HG02852 (cell line): ENCODE measurements around the gene FKRP.
"Not testable (repeated sequence)": the region's sequence is repeated elsewhere in the genome, so short reads cannot be mapped to it uniquely, and the experiment has no call there.

ENCODE experiments used
- ATAC-seq: cut with Tn5 transposase; IDR thresholded peaks from one replicate; pipeline ENCODE4 v1.9.1; 2021; ENCODE audit warnings: mild to moderate bottlenecking, moderate library complexity; ENCODE audit not compliant: unreplicated experiment

The FKRP gene, protein sequence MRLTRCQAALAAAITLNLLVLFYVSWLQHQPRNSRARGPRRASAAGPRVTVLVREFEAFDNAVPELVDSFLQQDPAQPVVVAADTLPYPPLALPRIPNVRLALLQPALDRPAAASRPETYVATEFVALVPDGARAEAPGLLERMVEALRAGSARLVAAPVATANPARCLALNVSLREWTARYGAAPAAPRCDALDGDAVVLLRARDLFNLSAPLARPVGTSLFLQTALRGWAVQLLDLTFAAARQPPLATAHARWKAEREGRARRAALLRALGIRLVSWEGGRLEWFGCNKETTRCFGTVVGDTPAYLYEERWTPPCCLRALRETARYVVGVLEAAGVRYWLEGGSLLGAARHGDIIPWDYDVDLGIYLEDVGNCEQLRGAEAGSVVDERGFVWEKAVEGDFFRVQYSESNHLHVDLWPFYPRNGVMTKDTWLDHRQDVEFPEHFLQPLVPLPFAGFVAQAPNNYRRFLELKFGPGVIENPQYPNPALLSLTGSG

DNA sequence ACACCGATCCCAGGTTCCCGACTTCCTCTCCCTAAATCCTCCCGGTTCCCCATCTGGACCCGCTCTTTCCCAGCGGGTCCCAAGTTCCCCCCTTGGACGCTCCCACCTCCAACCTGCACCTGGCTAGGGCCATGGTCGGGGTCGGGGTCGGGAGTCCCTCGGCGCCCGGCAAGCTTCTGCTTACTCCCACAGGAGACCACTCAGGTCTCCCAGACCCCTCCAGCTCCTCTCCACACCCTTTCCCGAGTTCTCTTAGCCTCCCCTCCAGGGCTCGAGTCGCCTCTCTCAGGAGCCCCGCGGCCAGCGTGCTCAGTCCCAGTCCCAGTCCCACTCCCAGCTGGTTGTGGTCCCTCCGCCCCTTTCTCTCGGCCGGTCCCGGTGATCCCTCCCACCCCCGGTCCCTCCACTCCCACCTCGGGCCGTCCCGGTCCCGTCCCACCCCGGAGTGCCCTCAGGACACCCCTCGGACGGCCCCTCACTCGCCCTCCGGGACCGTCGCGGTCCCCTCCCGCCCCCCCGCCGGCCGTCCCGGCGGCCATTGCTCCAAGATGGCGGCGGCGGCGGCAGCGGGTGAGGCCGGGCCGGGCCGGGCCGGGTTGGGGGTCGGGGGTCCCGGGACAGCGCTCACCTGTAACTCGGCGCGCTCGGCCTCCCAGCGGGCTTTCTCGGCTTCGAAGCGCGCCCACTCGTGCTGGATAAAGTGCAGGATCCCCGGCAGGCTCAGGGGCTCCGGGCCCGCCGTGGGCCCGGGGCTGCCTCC, at the start of gene FKRP:
FKRP (plus strand) TSS at position 537 of the 760 bp plus-strand sequence. CDS start 9,394 bp downstream, outside the sequence.
- ATAC-seq = peak; percentile 48

DNA sequence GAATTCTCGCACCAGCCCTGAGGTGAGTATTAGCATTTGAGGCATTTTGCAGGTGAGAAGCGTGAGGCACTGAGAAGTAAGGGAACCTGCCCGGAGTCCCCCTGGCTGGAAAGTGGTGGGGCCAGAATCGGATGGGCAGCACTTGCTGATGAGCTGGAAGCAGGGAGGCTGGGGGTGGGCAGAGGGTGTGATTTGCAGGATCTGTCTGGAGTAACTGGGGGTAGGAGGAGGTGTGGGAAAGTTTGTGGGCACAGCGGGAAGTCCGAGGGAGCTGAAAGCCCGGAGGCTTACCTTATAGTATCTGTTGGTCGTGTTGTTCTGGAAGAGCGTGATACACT, 49.0 kb upstream of the FKRP start:
- no peak for ATAC-seq

DNA sequence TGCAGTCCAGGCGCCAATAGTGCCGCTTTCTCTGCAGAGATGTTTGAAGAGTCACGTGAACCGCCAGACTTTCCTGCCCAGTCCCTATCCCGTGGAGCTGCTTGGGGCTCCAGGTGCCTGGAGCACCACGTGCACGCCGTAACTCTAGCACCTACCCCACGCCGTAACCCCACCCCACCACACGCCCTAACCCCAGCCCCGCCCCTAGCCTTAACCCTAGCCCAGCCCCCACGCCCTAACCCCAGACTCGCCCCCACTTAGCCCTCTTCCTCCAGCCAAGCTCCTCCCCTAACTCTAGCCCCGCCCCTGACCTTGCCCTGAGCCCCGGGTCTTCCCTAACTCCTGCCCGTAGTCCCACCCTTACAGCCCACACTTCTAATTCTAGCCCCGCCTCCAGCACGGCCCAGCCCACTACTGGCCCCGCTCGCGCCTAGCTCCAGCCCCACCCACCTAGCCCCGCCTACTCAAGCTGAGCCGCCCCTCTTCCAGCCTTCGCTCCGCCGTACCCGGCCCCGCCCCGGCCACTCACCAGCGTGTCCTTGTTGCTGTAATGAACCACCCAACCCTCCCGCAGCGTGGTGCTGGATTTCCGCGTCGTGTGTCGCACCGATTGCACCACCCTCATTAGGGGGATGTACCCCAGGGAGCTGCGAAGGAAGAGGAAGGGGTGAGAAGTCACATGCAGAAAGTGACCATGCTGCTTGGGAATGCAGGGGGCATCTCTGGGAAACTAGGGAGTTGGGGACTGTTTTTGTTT, 48.5 kb upstream of the FKRP start:
- no peak for ATAC-seq

DNA sequence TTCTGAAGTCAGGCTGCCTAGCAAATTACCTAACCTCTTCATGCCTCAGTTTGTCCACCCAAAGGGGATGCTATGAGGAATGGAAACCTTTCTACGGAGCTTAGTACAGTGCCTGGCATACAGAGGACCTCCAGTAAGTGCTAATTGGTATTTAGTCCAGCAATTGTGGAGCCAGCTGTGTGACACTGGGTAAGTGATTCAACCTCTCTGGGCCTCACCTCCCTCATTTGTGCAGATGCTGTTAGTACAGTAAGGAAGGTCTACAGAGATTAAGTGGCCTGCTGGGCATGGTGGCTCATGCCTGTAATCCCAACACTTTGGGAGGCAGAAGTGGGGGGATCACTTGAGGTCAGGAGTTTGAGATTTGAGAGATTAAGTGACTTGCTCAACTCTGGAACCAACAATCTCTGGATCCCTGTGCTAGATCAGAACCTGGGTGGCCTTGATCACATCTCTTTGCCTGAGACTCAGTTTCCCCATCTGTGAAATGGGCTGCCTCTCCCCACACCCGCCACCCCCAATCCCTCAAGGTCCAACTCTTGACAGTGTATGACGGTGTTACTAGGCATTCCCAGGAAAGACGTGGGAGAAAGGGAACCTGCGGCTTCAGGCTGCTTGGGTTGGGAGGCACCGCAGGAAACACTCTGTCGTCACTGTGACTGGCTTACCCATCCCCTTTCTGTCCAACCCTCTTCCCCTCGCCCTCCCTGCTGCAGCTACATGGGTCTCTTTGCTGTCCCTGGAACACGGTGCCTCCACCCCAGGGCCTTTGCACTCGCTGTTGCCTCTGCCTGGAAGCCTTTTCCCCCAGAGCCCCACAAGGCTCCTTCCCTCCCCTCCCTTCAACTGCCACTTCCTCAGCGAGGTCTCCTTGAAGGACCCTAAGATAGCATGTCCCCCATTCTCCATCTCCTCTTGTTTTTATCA, 47.2 kb upstream of the FKRP start:
- no peak for ATAC-seq

DNA sequence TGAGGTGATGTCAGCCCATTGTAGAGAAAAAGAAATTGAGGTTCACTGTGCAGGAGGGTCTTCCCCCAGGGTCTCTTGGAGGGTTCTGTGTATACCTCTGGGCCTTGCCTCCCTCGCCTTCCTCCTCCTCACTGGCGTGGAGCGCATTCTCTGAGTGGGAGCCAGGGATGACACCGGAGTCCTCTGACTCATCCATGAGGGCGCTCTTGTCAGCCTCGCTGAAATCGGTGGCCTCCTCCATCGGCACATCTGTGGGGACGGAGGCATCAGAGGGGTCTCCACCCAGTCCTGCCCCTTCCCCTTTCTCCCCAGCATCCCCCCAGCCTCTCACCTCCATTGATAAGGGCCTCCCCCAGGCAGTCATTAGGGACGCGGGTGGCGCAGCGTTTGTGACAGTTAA, 45.2 kb upstream of the FKRP start:
- no peak for ATAC-seq

DNA sequence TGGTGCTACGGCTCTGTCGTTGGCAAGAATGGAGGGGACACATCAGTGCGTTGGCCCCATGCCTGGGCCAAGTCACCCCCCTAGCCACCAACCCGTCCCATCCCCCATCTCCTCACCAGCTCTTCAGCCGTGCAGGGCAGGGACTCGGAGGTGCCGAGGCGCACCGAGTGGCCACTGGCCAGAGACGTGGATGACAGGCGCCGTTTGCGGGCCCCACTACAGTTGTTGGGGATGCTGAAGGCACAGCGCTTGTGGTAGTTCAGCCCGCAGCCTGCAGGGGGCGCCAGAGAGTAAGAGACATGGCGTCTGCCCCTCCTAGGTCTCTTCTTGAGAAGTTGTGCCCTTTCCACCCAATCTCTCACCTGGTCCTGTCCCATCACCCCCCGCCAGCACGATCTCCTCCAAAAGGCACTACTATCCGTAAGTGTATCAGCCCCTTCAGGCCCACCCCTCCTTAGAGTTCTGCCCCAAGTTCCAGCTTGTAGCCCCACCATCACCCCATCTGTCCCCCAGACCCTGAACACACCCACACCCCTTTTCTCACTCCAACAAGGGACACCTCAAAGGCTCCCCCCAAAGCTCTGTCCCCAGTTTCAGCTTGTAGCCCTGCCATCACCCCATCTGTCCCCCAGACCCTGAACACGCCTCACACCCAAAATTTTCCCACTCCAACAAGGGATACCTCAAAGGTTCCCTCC, 41.3 kb upstream of the FKRP start:
- ATAC-seq = no peak

DNA sequence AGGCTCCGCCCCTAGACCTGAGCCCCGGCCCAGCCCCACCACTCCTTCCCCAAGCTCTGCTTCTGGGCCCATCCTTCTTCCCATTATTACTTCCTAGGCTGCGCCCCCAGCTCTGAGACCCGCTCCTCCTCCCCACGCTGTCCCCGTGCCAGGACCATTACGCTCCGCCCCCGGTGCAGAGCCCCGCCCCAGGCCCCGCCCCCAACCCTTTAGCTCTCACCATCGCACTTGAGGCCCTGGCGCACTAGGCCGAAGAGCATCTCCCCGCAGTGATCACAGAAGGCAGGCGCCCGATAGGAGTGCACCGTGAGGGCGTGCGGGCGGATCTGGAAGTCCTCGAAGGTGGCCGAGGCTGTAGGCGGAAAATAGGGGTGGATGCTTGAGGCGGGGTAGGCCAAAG, 35.2 kb upstream of the FKRP start:
- no peak for ATAC-seq

DNA sequence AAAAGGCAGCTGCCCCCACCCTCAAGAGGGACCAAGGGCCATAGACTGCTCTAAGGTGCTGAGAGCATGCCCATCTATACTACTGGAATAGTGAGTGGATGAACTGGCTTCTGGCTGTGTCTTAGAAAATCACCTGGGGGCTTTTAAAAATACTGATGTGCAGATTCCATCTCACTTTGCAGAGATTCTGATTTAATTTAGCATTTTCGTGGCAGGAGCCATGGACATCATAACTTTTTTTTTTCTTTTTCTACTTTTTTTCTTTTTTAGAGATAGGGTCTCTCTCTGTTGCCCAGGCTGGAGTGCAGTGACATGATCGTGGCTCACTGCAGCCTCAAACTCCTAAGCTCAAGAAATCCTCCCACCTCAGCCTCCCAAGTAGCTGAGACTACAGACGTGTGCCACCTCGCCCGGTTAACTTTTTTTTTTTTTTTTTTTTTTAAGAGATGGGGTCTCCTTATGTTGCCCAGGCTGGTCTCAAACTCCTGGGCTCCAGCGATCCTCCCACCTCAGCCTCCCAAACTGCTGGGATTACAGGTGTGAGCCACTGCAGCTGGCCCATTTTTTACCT, 33.0 kb upstream of the FKRP start:
- not testable (repeated sequence) for ATAC-seq

DNA sequence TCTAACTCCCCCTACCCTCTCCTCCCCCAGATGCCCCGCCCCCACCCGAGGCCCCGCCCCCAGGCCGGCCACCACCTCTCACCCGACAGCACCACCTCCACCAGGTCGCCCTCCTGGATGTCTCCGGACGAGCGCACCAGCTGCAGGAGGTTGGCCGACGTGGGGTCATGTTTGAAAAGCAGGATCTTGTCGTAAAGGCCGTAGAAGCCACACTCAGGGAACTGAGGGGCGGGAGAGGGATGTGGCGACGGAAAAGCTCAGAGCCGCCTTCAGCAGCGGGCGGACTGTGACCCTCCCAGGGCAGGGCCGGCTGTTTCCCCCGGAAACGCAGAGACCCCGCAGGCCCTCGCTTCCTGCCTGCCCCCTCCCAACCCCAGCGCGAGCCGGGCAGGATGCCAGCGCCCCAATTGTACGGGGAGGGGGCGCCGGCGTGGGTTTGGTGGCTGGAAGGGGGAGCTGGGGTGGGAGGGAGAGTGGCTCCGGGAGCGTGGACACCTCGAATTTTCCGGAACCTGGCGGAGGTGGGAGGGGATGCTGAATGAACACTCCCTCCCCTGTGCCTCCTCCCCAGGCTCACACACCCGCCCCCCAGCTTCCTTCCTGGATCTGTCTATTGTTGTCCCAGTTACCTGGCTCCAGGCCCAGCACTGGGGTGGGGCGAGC, 31.9 kb upstream of the FKRP start:
- ATAC-seq = no peak

DNA sequence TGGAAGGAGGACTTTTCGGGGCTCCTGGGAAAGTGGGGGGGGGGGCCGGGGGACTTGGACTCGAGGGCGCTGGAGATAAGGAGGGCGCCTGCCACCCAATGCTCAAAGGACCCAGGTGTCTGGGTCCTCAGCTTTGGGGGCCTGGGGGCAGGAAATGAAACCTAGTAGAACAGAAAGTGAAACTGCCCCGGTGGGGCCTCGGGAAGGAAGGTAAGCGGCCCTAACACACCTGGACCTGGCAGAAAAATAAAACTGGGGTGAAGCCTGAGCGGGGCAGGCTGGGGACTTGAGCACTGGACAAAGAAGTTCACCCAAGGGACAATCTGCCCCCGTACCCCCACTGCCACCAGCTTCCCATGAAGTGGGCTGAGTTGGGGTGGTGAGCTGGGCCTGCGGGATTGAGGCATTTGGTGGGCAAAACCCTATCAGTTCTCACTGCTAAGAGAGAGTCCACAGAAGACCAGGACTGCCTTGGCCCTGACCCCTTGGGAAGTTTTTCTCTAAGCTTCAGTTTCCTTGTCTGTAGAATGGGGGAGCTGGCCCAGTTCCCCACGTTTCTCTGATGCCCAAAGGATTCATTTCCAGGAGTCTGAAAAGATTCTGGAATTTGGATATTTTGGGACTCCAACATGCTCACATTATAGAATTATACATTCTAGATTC, 31.3 kb upstream of the FKRP start:
- ATAC-seq = no peak

DNA sequence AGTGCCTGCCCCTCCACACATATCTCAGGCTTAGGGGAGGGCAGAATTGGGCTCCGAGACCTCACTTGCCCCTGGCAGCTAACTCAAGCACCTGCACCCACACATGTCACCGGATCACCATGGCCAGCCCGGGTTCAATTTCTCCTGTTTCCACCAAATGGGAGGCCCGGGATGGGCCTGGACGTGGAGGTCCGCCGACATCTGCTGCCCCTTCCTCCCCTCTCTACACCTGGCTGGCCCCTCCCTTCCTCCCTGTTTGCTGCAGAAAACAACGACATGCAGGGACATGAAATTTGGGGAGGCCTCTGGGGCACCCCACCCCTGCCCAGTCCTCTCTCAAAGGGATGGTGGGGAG, 30.3 kb upstream of the FKRP start:
- ATAC-seq = no peak

DNA sequence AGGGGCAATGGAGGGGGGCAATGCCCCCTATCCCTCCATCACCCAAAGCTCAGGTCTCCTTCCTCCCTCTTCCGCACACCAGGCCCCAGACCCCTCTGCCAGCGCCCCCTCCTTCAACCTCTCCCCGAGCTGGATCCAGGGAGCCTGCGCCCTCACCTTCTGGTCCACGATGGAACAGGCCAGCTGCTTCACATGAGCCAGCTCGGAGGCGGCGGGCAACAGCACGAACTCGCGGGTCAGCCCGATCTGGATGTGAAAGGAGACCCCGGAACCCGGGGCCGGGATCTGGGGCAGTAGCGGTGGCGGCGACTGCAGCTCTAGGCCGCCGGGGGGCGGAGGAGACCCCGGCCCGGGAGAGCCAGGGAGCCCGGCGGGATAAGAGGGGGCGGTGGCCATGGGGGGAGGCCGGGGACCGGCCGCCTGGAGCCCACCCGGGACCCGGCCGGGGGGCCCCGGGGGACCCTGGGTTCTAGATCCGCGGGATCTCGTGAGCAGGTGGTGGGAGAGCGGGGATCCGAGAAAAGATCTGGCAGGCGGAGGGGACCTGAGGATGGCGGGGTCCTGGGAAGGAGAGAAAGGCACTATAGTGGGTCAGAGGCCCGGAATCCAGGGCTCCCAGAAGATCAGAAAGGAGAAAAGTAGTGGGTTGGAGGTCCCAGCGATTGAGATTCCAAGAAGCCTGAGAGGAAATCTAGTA, 29.7 kb upstream of the FKRP start:
- ATAC-seq = no peak

DNA sequence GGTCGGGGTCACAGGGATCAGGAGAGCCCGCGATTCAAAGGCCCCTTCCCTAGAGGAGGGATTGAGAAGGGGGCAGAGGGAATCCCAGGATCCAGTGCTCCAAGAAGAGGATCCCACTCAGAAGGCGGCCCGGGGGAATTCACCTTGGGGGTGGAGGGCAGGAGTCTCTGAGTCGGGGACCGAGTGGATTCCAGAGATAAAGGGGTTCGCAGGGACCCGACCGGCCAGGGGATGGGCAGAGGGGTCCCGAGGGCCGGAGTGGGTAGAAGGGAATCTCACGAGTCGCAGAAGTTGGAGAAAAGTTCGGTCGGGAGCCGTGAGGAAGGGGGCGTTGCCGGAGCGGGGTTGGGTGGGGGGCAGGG, 29.2 kb upstream of the FKRP start:
- ATAC-seq = no peak

DNA sequence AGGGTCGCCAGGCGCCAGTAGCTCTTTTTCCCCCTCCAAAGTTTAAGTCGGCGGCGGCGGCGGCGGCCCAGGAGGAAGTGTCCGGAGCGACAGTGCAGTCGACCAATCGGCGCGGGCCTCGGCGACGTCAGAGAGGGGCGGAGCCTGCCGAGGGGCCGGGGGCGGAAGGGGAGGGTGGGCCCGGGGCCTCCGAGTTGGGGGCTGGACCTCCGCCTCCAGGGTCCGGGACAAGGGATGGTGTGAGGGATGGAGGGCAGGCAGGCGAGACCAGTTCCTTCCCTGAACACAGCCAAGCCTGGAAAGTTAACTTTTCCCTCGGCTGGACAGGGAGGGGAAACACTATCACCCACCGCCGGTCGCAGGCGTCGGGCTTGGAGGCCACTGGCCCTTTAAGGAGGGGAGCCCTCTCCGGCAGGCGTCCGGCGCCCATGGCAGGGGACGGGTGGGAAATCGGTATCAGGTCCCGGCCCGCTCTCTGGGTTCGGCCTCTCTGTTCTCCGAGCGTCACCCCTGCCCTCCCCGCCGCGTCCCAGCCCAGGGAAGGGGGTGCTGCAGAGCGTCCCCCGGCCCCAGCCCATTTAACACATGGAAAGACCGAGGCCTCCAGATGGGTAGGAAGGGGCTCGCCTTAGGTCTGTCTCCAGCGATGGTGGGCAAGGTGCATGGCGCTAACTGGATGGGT, 28.7 kb upstream of the FKRP start, which contains the start of gene PRKD2:
PRKD2 (minus strand) TSS at position 81 of the 682 bp plus-strand sequence. CDS start 744 bp downstream, outside the sequence.
- peak; percentile 47 for ATAC-seq

DNA sequence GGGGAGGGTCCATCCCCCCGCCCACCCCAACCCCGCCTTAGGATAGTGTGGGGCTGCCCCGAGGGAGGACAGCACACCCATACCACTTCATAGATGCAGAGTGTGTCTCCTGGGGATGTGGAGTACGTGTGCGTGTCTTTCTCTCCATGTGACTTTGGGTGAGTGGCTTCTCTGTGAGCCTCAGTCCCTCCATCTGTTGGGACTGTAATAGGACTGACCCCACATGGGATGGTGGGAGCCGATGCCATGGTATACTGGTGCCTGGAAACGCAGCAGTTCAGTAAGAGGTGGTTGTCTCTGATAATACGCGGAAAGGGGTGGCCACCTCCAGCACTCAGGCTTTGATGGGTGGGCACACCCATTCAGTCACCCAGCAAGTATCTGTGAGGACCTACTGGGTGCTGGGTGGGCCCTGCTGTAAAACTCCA, 28.1 kb upstream of the FKRP start:
- ATAC-seq = no peak

DNA sequence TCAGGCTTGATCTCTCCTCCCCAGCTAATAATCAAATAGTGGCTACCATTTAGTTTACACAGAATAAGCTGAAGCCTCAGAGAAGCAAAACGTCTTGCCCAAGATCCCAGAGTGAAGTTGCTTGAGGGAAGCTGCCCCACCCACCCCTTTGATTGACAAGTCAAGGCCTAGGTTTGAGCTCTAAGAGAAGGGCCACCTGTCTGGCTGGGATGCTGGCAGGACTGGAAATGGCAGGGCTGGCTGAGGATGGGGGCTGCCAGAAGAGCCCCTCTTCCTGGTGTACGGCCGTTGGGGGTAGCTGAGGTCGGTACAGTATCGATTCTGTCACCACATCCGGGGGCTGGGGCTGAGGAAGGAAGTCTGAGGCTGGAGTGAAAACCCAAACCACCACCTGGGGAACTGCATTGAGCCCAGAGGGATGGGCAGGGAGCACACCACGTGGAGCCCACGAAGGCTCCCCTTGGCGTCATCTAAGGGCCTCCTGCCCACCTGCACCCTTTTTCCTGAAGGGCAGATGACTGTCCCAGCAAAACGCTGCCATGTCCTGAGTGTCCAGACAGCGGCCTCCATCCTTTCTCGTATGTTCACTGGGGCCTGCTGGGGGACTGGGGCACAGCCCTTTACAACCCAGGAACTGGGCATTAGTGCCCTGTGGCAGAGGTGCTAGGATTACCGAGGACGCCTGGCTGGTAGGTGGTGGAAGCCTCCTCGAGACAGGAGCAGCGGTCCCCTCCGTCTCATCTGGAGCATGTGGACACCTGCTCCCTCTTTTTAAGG, 27.5 kb upstream of the FKRP start:
- no peak for ATAC-seq
